CD4-positive, alpha-beta T cell (primary cell): ENCODE data around the gene LYSMD1. TPM values are rescaled to one million over a fixed set of nuclear protein-coding genes. Genes with fewer than 3 reads are reported as not detected.

ENCODE experiments used
- ATAC-seq: fragments of 200-7000 bp; cut with Tn5 transposase; one replicate; pipeline ENCODE4 v1.10.0; 2022; ENCODE audit warnings: mild to moderate bottlenecking; ENCODE audit not compliant: poor library complexity
- CTCF ChIA-PET: fragments of 350-600 bp; sonication (Branson Sonifier 250); formaldehyde crosslinking; loops from one replicate; lab custom pipeline; 2021; ENCODE audit warnings: antibody characterized with exemption, inconsistent platforms; lab: Charles Lee
- POLR2A ChIA-PET: fragments of 350-600 bp; sonication (Branson Sonifier 250); formaldehyde crosslinking; loops from one replicate; lab custom pipeline; 2021; ENCODE audit warnings: antibody characterized with exemption, inconsistent platforms; lab: Charles Lee
- DNase-seq, 14 experiments: peaks; one replicate each; pipeline ENCODE4 v3.0.0-alpha.2; 2013 to 2020; ENCODE audit warnings: mixed read lengths in 2 of 14
- H3K27ac ChIP-seq, 2 donors: one replicate each; pipeline versions ENCODE4 v1.5.1 to v1.7.0; 2013; ENCODE audit warnings: low read length in 2 of 2, low read depth in 1 of 2, mild to moderate bottlenecking in 1 of 2
- H3K27me3 ChIP-seq, 2 experiments: 1 replicate in 1 of 2; 2 replicates in 1 of 2; pipeline versions ENCODE4 v1.6.1 to v1.7.0; 2013; ENCODE audit warnings: low read length in 2 of 2, control low read depth in 1 of 2, mild to moderate bottlenecking in 1 of 2, moderate library complexity in 1 of 2; ENCODE audit not compliant: insufficient read depth in 2 of 2, control insufficient read depth in 1 of 2
- H3K36me3 ChIP-seq: one replicate; pipeline ENCODE4 v1.6.1; 2013; ENCODE audit warnings: low read length, control low read depth; ENCODE audit not compliant: insufficient read depth
- H3K4me1 ChIP-seq: one replicate; pipeline ENCODE4 v1.6.1; 2013; ENCODE audit warnings: low read length, control low read depth; ENCODE audit not compliant: insufficient read depth
- H3K4me3 ChIP-seq: one replicate; pipeline ENCODE4 v1.5.1; 2013; ENCODE audit warnings: mild to moderate bottlenecking, low read length, moderate library complexity
- H3K9me3 ChIP-seq, 2 experiments: 1 replicate in 1 of 2; 2 replicates in 1 of 2; pipeline versions ENCODE4 v1.6.1 to v1.7.0; 2013; ENCODE audit warnings: low read length in 2 of 2, mild to moderate bottlenecking in 2 of 2, control low read depth in 1 of 2, moderate library complexity in 1 of 2; ENCODE audit not compliant: control insufficient read depth in 1 of 2, insufficient read depth in 1 of 2
- H3K27ac Mint-ChIP-seq: one replicate; pipeline ENCODE4 v1.8.0; 2020; ENCODE audit warnings: mixed read lengths
- H3K27me3 Mint-ChIP-seq: one replicate; pipeline ENCODE4 v1.8.0; 2021; ENCODE audit warnings: mixed read lengths
- H3K36me3 Mint-ChIP-seq: one replicate; pipeline ENCODE4 v1.8.0; 2021; ENCODE audit warnings: low read depth, mixed read lengths
- H3K4me1 Mint-ChIP-seq: one replicate; pipeline ENCODE4 v1.8.0; 2021; ENCODE audit warnings: low read depth, mixed read lengths
- H3K4me3 Mint-ChIP-seq: one replicate; pipeline ENCODE4 v1.8.0; 2020; ENCODE audit warnings: mild to moderate bottlenecking, mixed read lengths
- H3K9me3 Mint-ChIP-seq: one replicate; pipeline ENCODE4 v1.8.0; 2020; ENCODE audit warnings: mixed read lengths
- intact Hi-C, 2 experiments: fragments of 100-400 bp; cut with DNase I in 1 of 2; cut with micrococcal nuclease in 1 of 2; formaldehyde crosslinking; loops; one replicate each; pipeline versions ENCODE4 v1.15.1 to v1.9.0; 2023 to 2025; cut with DNase I, micrococcal nuclease
- total RNA-seq, 174 experiments: library from RNA in 2 of 174; stranded (reverse) in 2 of 174; gene quantifications; one replicate each; pipeline ENCODE4 v1.2.3 and lab custom pipeline; 2021 to 2026
- TF ChIP-seq, protein P1 (sequence below): fragments of 200-600 bp; IDR thresholded peaks from one replicate; pipeline ENCODE4 v1.8.0; 2022; ENCODE audit warnings: antibody characterized with exemption, mild to moderate bottlenecking

Gene LYSMD1
- total RNA-seq, 2 experiments from 2014 or later: 0.55 to 0.67 TPM

DNA sequence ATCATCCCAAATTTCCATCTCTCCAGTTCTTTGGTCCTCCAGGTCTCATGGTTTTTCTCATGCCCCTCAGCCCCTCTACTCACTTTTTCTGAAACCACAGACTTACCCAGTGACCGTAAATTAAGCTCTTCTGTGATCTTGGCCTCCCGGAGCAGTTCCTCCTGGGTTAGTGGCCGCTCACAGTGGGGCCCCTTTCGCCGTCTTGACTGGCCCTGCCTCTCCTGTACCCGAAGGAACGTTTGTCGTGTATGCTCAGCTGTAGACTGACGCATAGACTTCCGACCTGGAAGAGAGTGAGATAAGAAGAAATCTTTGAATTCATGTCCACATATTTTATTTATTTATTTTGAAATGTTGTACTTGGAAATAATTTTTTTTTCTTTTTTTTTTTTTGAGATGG is 18.5 kb upstream of the LYSMD1 start:
- no peak for DNase-seq
- peaks cover 14% of the 10 kb centered on the region for H3K4me1 ChIP-seq
- intact Hi-C loops: no loop called here
- Mint-ChIP-seq H3K36me3 (peaks cover 75% of the 10 kb centered on the region), H3K4me1 (peaks cover 24% of the 10 kb centered on the region), H3K9me3 (no peaks in the 10 kb centered on the region), H3K27ac (no peak overlapping the region), H3K27me3 (no peaks in the 10 kb centered on the region), H3K4me3 (no peak overlapping the region)
- ATAC-seq: no peak
- H3K36me3 ChIP-seq: peaks cover 57% of the 10 kb centered on the region
- TF ChIP-seq, protein P1, sequence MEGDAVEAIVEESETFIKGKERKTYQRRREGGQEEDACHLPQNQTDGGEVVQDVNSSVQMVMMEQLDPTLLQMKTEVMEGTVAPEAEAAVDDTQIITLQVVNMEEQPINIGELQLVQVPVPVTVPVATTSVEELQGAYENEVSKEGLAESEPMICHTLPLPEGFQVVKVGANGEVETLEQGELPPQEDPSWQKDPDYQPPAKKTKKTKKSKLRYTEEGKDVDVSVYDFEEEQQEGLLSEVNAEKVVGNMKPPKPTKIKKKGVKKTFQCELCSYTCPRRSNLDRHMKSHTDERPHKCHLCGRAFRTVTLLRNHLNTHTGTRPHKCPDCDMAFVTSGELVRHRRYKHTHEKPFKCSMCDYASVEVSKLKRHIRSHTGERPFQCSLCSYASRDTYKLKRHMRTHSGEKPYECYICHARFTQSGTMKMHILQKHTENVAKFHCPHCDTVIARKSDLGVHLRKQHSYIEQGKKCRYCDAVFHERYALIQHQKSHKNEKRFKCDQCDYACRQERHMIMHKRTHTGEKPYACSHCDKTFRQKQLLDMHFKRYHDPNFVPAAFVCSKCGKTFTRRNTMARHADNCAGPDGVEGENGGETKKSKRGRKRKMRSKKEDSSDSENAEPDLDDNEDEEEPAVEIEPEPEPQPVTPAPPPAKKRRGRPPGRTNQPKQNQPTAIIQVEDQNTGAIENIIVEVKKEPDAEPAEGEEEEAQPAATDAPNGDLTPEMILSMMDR: no peak
- H3K27ac ChIP-seq: no peak overlapping the region
- CTCF ChIA-PET: interaction anchor here (0.7 kb wide), 1 partner anchor 96 kb away, joined by 3 read pairs; no protein-coding TSS in a partner anchor
- POLR2A ChIA-PET: no interaction called here
- H3K9me3 ChIP-seq: no peaks in the 10 kb centered on the region
- no peak overlapping the region for H3K4me3 ChIP-seq
- no peaks in the 10 kb centered on the region for H3K27me3 ChIP-seq

DNA sequence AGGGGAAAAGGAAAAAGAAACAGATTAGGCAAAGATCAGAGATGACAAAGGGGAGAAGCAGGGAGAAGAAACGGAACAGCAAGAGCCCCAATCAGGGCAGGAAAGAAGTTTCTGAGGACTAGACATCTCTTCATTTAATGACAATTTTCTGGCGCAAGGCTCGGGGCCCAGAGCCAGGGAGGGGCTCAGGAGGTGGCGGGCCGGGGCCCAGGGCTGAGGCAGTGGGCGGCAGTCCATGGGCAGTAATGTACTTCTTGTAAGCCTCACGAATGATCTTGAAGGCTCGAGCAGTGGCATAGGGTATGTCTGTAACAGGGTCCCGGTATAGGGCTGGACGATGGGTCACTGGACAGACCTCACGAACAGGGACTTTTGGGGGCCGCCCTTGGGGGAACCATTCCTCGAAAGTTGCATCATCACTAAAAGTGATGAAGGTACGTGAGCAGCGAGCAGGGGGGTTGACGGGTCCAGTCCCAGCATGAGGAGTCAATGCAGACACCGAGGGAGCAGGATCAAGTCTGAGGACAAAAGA is 10.9 kb upstream of the LYSMD1 start:
- TF ChIP-seq, protein P1: no peak
- no peak overlapping the region for H3K4me3 ChIP-seq
- no peaks in the 10 kb centered on the region for H3K4me1 ChIP-seq
- ATAC-seq: no peak
- ChIA-PET POLR2A (no interaction called here), CTCF (no interaction called here)
- no peak overlapping the region for H3K27ac Mint-ChIP-seq
- no peak overlapping the region for H3K27ac ChIP-seq
- H3K9me3 Mint-ChIP-seq: no peaks in the 10 kb centered on the region
- intact Hi-C loops: no loop called here
- peaks cover 68% of the 10 kb centered on the region for H3K36me3 ChIP-seq
- H3K4me1 Mint-ChIP-seq: no peaks in the 10 kb centered on the region
- H3K36me3 Mint-ChIP-seq: peaks cover 85% of the 10 kb centered on the region
- no peak for DNase-seq
- H3K4me3 Mint-ChIP-seq: no peak overlapping the region
- no peaks in the 10 kb centered on the region for H3K27me3 ChIP-seq
- no peaks in the 10 kb centered on the region for H3K9me3 ChIP-seq
- no peaks in the 10 kb centered on the region for H3K27me3 Mint-ChIP-seq

DNA sequence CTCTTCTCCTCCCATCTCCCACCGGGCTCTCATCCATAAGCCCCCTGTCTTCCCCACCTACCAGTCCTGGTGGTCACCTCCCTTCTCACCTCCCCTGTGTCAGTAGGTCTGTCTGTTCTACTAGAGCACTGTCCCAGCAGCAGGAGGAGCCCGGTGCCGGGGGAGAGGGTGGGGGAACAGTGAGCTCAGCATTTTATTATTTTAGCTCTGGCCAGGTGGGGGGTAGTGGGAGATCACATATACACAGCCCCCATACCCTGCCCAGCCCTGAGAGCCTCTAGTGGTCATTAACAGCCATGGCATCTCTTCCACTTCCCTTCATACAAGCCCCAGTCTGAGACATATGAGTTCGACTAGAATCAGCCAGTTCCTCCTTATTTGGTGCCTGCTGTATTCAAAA is 10.2 kb upstream of the LYSMD1 start, which contains the start of gene TMOD4:
Gene TMOD4 (minus strand): TSS at position 119 of the 400 bp plus-strand sequence. CDS start 1,106 bp downstream, outside the sequence.
- H3K9me3 ChIP-seq: no peaks in the 10 kb centered on the region
- no peaks in the 10 kb centered on the region for H3K4me1 ChIP-seq
- no peak within 1 kb of the TSS for H3K4me3 Mint-ChIP-seq
- DNase-seq (peak in 1 of 14 experiments; percentile 38), ATAC-seq (peak; percentile 78)
- no peak within 1 kb of the TSS for H3K27ac ChIP-seq
- H3K27ac Mint-ChIP-seq: peak within 1 kb of the TSS; percentile 12
- no peak within 1 kb of the TSS for H3K4me3 ChIP-seq
- no peaks in the 10 kb centered on the region for H3K27me3 Mint-ChIP-seq
- H3K9me3 Mint-ChIP-seq: no peaks in the 10 kb centered on the region
- ChIA-PET POLR2A (interaction anchor here (0.9 to 1.2 kb wide), 2 partner anchors 10 to 18 kb away, joined by 3 to 4 read pairs; partner anchors contain the start of genes LYSMD1 and SCNM1), CTCF (no interaction called here)
- no peaks in the 10 kb centered on the region for H3K27me3 ChIP-seq
- intact Hi-C loops: no loop called here
- H3K4me1 Mint-ChIP-seq: no peaks in the 10 kb centered on the region
- peaks cover 66% of the 10 kb centered on the region for H3K36me3 ChIP-seq
- TF ChIP-seq, protein P1: peak; percentile 57
- H3K36me3 Mint-ChIP-seq: peaks cover 85% of the 10 kb centered on the region
